HEK293 (cell line): ENCODE data around the gene ZFAND6.

Experiments used
- CTCF ChIA-PET: fragments of 350-600 bp; formaldehyde crosslinking; extraction: SDS; loops from one replicate; lab custom pipeline; 2021; ENCODE audit warnings: antibody characterized with exemption; lab: Yijun Ruan, JAX
- POLR2A ChIA-PET: fragments of 300-600 bp; formaldehyde crosslinking; extraction: SDS; loops from one replicate; lab custom pipeline; 2020; ENCODE audit warnings: antibody characterized with exemption, inconsistent platforms; lab: Yijun Ruan, JAX
- H3K27ac ChIP-seq: fragments of 200-500 bp; sonication (Bioruptor generic); 2 replicates; pipeline ENCODE4 v1.5.1; 2014; ENCODE audit warnings: low read depth, low read length, control low read depth, inconsistent platforms; ENCODE audit errors: extremely low read depth
- H3K36me3 ChIP-seq, 2 experiments: fragments of 200-500 bp in 1 of 2; sonication (Bioruptor generic) in 1 of 2; 1 replicate in 1 of 2; 2 replicates in 1 of 2; pipeline ENCODE4 v1.5.1; 2014 to 2017; ENCODE audit warnings: inconsistent platforms in 2 of 2, low read length in 2 of 2; ENCODE audit not compliant: control insufficient read depth in 2 of 2, insufficient read depth in 1 of 2
- H3K4me1 ChIP-seq: fragments of 200-500 bp; sonication (Bioruptor generic); 2 replicates; pipeline ENCODE4 v1.5.1; 2014; ENCODE audit warnings: mild to moderate bottlenecking, low read length, inconsistent platforms; ENCODE audit not compliant: control insufficient read depth, insufficient read depth
- H3K4me3 ChIP-seq: 2 replicates; pipeline ENCODE4 v1.5.1; 2011; ENCODE audit warnings: low read depth, mild to moderate bottlenecking, control low read depth, low read length, moderate library complexity
- H3K9me3 ChIP-seq: fragments of 200-500 bp; sonication (Bioruptor generic); 2 replicates; pipeline ENCODE4 v1.5.1; 2014; ENCODE audit warnings: low read depth, low read length, inconsistent platforms; ENCODE audit not compliant: control insufficient read depth, insufficient read depth
- BCL11A ChIP-seq: fragments of 450-650 bp; formaldehyde crosslinking; IDR thresholded peaks from 2 replicates; pipeline ENCODE4 v1.5.1; 2016; ENCODE audit warnings: low read depth, missing biosample characterization, missing genetic modification characterization
- BCL6B ChIP-seq: fragments of 450-650 bp; formaldehyde crosslinking; IDR thresholded peaks from 2 replicates; pipeline ENCODE4 v1.5.1; 2017; ENCODE audit warnings: missing biosample characterization, missing genetic modification characterization
- GLI4 ChIP-seq: fragments of 450-650 bp; formaldehyde crosslinking; IDR thresholded peaks from 2 replicates; pipeline ENCODE4 v1.5.1; 2016; ENCODE audit warnings: missing biosample characterization, missing genetic modification characterization
- HIC1 ChIP-seq: fragments of 450-650 bp; formaldehyde crosslinking; IDR thresholded peaks from 2 replicates; pipeline ENCODE4 v1.5.1; 2016; ENCODE audit warnings: missing biosample characterization, missing genetic modification characterization
- SP2 ChIP-seq: fragments of 450-650 bp; formaldehyde crosslinking; IDR thresholded peaks from 2 replicates; pipeline ENCODE4 v1.5.1; 2016; ENCODE audit warnings: missing biosample characterization, missing genetic modification characterization
- ZBTB11 ChIP-seq: fragments of 450-650 bp; formaldehyde crosslinking; conservative IDR thresholded peaks from 2 replicates; pipeline ENCODE4 v1.5.1; 2016; ENCODE audit warnings: low read depth, missing biosample characterization, missing genetic modification characterization
- ZNF10 ChIP-seq: fragments of 450-650 bp; formaldehyde crosslinking; IDR thresholded peaks from 2 replicates; pipeline ENCODE4 v1.5.1; 2017; ENCODE audit warnings: missing biosample characterization, missing genetic modification characterization
- ZNF132 ChIP-seq: fragments of 450-650 bp; formaldehyde crosslinking; IDR thresholded peaks from 2 replicates; pipeline ENCODE4 v1.5.1; 2017; ENCODE audit warnings: missing biosample characterization, missing genetic modification characterization, borderline replicate concordance
- ZNF155 ChIP-seq: fragments of 450-650 bp; formaldehyde crosslinking; IDR thresholded peaks from 2 replicates; pipeline ENCODE4 v1.5.1; 2016; ENCODE audit warnings: missing biosample characterization, missing genetic modification characterization
- ZNF2 ChIP-seq: fragments of 450-650 bp; formaldehyde crosslinking; IDR thresholded peaks from 2 replicates; pipeline ENCODE4 v1.5.1; 2016; ENCODE audit warnings: missing biosample characterization, missing genetic modification characterization
- ZNF311 ChIP-seq: fragments of 450-650 bp; formaldehyde crosslinking; IDR thresholded peaks from 2 replicates; pipeline ENCODE4 v1.5.1; 2017; ENCODE audit warnings: missing biosample characterization, missing genetic modification characterization, borderline replicate concordance
- ZNF350 ChIP-seq: fragments of 450-650 bp; formaldehyde crosslinking; IDR thresholded peaks from 2 replicates; pipeline ENCODE4 v1.5.0; 2017; ENCODE audit warnings: missing biosample characterization, mild to moderate bottlenecking, missing genetic modification characterization
- ZNF529 ChIP-seq: fragments of 450-650 bp; formaldehyde crosslinking; IDR thresholded peaks from 2 replicates; pipeline ENCODE4 v1.5.1; 2017; ENCODE audit warnings: missing genetic modification characterization, missing biosample characterization; ENCODE audit not compliant: insufficient replicate concordance
- ZNF610 ChIP-seq: fragments of 450-650 bp; formaldehyde crosslinking; IDR thresholded peaks from 2 replicates; pipeline ENCODE4 v1.5.1; 2016; ENCODE audit warnings: missing biosample characterization, missing genetic modification characterization, borderline replicate concordance
- ZNF621 ChIP-seq: fragments of 450-650 bp; formaldehyde crosslinking; IDR thresholded peaks from 2 replicates; pipeline ENCODE4 v1.5.1; 2017; ENCODE audit warnings: missing biosample characterization, missing genetic modification characterization
- ZNF791 ChIP-seq: fragments of 450-650 bp; formaldehyde crosslinking; IDR thresholded peaks from 2 replicates; pipeline ENCODE4 v1.5.1; 2016; ENCODE audit warnings: missing biosample characterization, missing genetic modification characterization
- ZSCAN18 ChIP-seq: fragments of 450-650 bp; formaldehyde crosslinking; IDR thresholded peaks from 2 replicates; pipeline ENCODE4 v1.5.1; 2016; ENCODE audit warnings: missing biosample characterization, missing genetic modification characterization
- ZSCAN23 ChIP-seq: fragments of 450-650 bp; formaldehyde crosslinking; IDR thresholded peaks from 2 replicates; pipeline ENCODE4 v1.5.1; 2016; ENCODE audit warnings: missing biosample characterization, missing genetic modification characterization
- ZSCAN4 ChIP-seq: fragments of 450-650 bp; formaldehyde crosslinking; IDR thresholded peaks from 2 replicates; pipeline ENCODE4 v1.5.1; 2017; ENCODE audit warnings: missing biosample characterization, missing genetic modification characterization

The ZFAND6 gene

GRCh38 chr15:80132382-80132781 is 72.9 kb downstream of the ZFAND6 start (continued):
- TF ChIP-seq HIC1 (tag by site-specific recombination), result no peak
- no peak for TF ChIP-seq ZNF132 (tag by site-specific recombination)
- no peak for TF ChIP-seq ZSCAN18

GRCh38 chr15:80136854-80137253 is 77.4 kb downstream of the ZFAND6 start:
- Histone ChIP-seq H3K36me3 (peaks cover 26 to 39% of the 10 kb centered on the region in 2 experiments), H3K4me1 (no peaks in the 10 kb centered on the region), H3K27ac (no peak overlapping the region), H3K4me3 (no peak overlapping the region), H3K9me3 (no peaks in the 10 kb centered on the region)
- ChIA-PET POLR2A (no interaction called here), CTCF (no interaction called here)
- no peak for TF ChIP-seq ZNF621
- TF ChIP-seq ZNF10 (tag by site-specific recombination), result no peak
- no peak for TF ChIP-seq ZBTB11 (tag by site-specific recombination)
- no peak for TF ChIP-seq BCL11A
- no peak for TF ChIP-seq ZNF2 (tag by site-specific recombination)
- no peak for TF ChIP-seq ZNF610 (tag by site-specific recombination)
- TF ChIP-seq ZNF311, result no peak
- TF ChIP-seq ZSCAN4 (tag by site-specific recombination), result no peak
- no peak for TF ChIP-seq ZSCAN23 (tag by site-specific recombination)
- no peak for TF ChIP-seq SP2 (tag by site-specific recombination)
- no peak for TF ChIP-seq ZNF155 (tag by site-specific recombination)
- no peak for TF ChIP-seq GLI4 (tag by site-specific recombination)
- TF ChIP-seq ZNF791 (tag by site-specific recombination), result no peak
- TF ChIP-seq BCL6B (tag by site-specific recombination), result no peak
- TF ChIP-seq ZNF529 (tag by site-specific recombination), result no peak
- no peak for TF ChIP-seq ZNF350
